Right lobe of liver (tissue), 6 donors: ENCODE measurements around the gene FAM131B. TPM values are rescaled to one million over a fixed set of nuclear protein-coding genes. Genes with fewer than 3 reads are reported as not detected.

Source experiments
- ATAC-seq, 4 donors: fragments of 200-7000 bp; cut with Tn5 transposase; one replicate each; pipeline ENCODE4 v1.9.1; 2020; ENCODE audit warnings: mild to moderate bottlenecking in 4 of 4, moderate library complexity in 4 of 4
- DNase-seq, 3 donors: peaks; one replicate each; pipeline ENCODE4 v3.0.0-alpha.2; 2020
- H3K27ac ChIP-seq, 3 donors: fragments of 200-600 bp; one replicate each; pipeline ENCODE4 v1.8.0; 2022
- H3K27me3 ChIP-seq, 2 donors: fragments of 200-600 bp; one replicate each; pipeline ENCODE4 v1.8.0; 2022
- H3K36me3 ChIP-seq, 4 donors: fragments of 200-600 bp; sonication (generic) in 1 of 4; one replicate each; pipeline versions ENCODE4 v1.5.1 to v1.8.0; 2017 to 2022; ENCODE audit warnings: control low read depth in 1 of 4
- H3K4me1 ChIP-seq, 4 donors: fragments of 200-600 bp; sonication (generic) in 1 of 4; one replicate each; pipeline versions ENCODE4 v1.5.1 to v1.8.0; 2017 to 2022; ENCODE audit warnings: control low read depth in 1 of 4
- H3K4me3 ChIP-seq, 3 donors: fragments of 200-600 bp; one replicate each; pipeline ENCODE4 v1.8.0; 2022
- H3K9me3 ChIP-seq, 4 donors: fragments of 200-600 bp; sonication (generic) in 1 of 4; one replicate each; pipeline versions ENCODE4 v1.5.1 to v1.8.0; 2017 to 2022; ENCODE audit warnings: control low read depth in 1 of 4
- CTCF ChIP-seq, 4 donors: fragments of 200-600 bp in 3 of 4; fragments of 450-650 bp in 1 of 4; IDR thresholded peaks; one replicate each; pipeline versions ENCODE4 v1.5.1 to v1.8.0; 2016 to 2022; ENCODE audit warnings: antibody characterized with exemption in 4 of 4, mild to moderate bottlenecking in 2 of 4
- POLR2A ChIP-seq: fragments of 450-650 bp; IDR thresholded peaks from one replicate; pipeline ENCODE4 v1.6.1; 2017; ENCODE audit warnings: antibody characterized with exemption, mild to moderate bottlenecking
- WGBS: methylation state at CpG from one replicate; pipeline ENCODE4 v1.1.6; 2018; ENCODE audit warnings: low coverage, low lambda C conversion rate; ENCODE audit not compliant: insufficient coverage; ENCODE audit errors: missing lambda C conversion rate; 5-methylcytosine and 5-hydroxymethylcytosine counted together
- intact Hi-C, 2 donors: fragments of 100-400 bp; cut with DNase I; formaldehyde crosslinking; loops; one replicate each; pipeline versions ENCODE4 v1.11.2 to v1.14.1; 2022
- total RNA-seq, 6 experiments: library from RNA; depleted of rRNA in 2 of 6; stranded (reverse); fragments of >200 nt in 2 of 6; fragmentation: NEBNext Ultra II Directional in 3 of 6; extraction: Animal tissue kit (Norgen Biotek cat#: 25700) in 3 of 6; gene quantifications; one replicate each; pipeline versions ENCODE4 v1.1.0 to v1.2.4, GENCODE V29; 2016 to 2023
- donor health status: DM: no; HTN: yes; CAD: no.
- donor health status: DM: no; HTN: no; CAD: no.
- donor health status: DM: no; HTN: no; CAD: no.
- donor health status: DM: no; HTN: yes; CAD: no.
- donor health status: DM: no; HTN: yes; CAD: no.

Gene FAM131B
- total RNA-seq, 6 experiments from 2014 or later, result 0.05 to 0.51 (median 0.14) TPM

GRCh38 chr7:143390104-143390772 is 27.7 kb upstream of the FAM131B start:
- no peak for ATAC-seq
- no peak overlapping the region for H3K27ac ChIP-seq
- H3K4me3 ChIP-seq, result no peak overlapping the region
- no peaks in the 10 kb centered on the region for H3K27me3 ChIP-seq
- DNase-seq, result no peak
- peaks cover 0 to 42% (median 19%) of the 10 kb centered on the region in 4 donors for H3K36me3 ChIP-seq
- TF ChIP-seq CTCF (IDR thresholded peaks at IDR 0.05), result no peak
- no peak for TF ChIP-seq POLR2A
- no peaks in the 10 kb centered on the region for H3K9me3 ChIP-seq
- H3K4me1 ChIP-seq, result peaks cover 0 to 56% (median 32%) of the 10 kb centered on the region in 4 donors
- 89% methylated on average over 4 of the region's 10 CpGs for WGBS
- intact Hi-C loops, result no loop called here

- TF ChIP-seq CTCF (IDR thresholded peaks at IDR 0.05) (no peak), POLR2A (no peak)
- DNase-seq, result peak in 1 of 3 donors; percentile 53
- Histone ChIP-seq H3K27me3 (no peaks in the 10 kb centered on the region), H3K9me3 (no peaks in the 10 kb centered on the region), H3K36me3 (peaks cover 0 to 42% (median 19%) of the 10 kb centered on the region in 4 donors), H3K4me1 (peaks cover 0 to 56% (median 31%) of the 10 kb centered on the region in 4 donors), H3K27ac (no peak overlapping the region), H3K4me3 (no peak overlapping the region)
- ATAC-seq, result no peak
- WGBS, result 82% methylated on average over 9 of the region's 15 CpGs
- intact Hi-C loops, result no loop called here
Measured at GRCh38 chr7:143389316-143390103, 27.0 kb upstream of the FAM131B start.

GRCh38 chr7:143388491-143389101 is 26.1 kb upstream of the FAM131B start:
- intact Hi-C loops, result no loop called here
- no peaks in the 10 kb centered on the region for H3K27me3 ChIP-seq
- no peaks in the 10 kb centered on the region for H3K9me3 ChIP-seq
- H3K4me1 ChIP-seq, result peaks cover 0 to 59% (median 31%) of the 10 kb centered on the region in 4 donors
- DNase-seq (peak in 1 of 3 donors; percentile 56), ATAC-seq (no peak)
- no peak overlapping the region for H3K4me3 ChIP-seq
- peaks cover 0 to 42% (median 19%) of the 10 kb centered on the region in 4 donors for H3K36me3 ChIP-seq
- 82% methylated on average over 10 of the region's 28 CpGs for WGBS
- TF ChIP-seq POLR2A (no peak), CTCF (IDR thresholded peaks at IDR 0.05) (no peak)
- H3K27ac ChIP-seq, result no peak overlapping the region

GRCh38 chr7:143388051-143388450 is 25.5 kb upstream of the FAM131B start:
- Histone ChIP-seq H3K27me3 (no peaks in the 10 kb centered on the region), H3K4me3 (no peak overlapping the region), H3K27ac (no peak overlapping the region), H3K36me3 (peaks cover 0 to 42% (median 19%) of the 10 kb centered on the region in 4 donors), H3K4me1 (peaks cover 0 to 56% (median 30%) of the 10 kb centered on the region in 4 donors), H3K9me3 (no peaks in the 10 kb centered on the region)
- TF ChIP-seq CTCF (IDR thresholded peaks at IDR 0.05) (no peak), POLR2A (no peak)
- ATAC-seq (no peak), DNase-seq (peak in 1 of 3 donors; percentile 40)
- intact Hi-C loops, result no loop called here
- WGBS, result 17% methylated on average over 1 of the region's 10 CpGs
